Mammary epithelial cell (primary cell): ENCODE results near the gene FAM114A1.

Source experiments
- CTCF ChIP-seq, 2 donors: IDR thresholded peaks in 1 of 2; conservative IDR thresholded peaks in 1 of 2; 2 replicates each; pipeline ENCODE4 v1.5.1; 2011 to 2012; ENCODE audit warnings: inconsistent platforms in 2 of 2, low read length in 2 of 2, mild to moderate bottlenecking in 2 of 2, control low read depth in 1 of 2, low read depth in 1 of 2; ENCODE audit not compliant: insufficient read depth in 1 of 2; ENCODE audit errors: extremely low read depth in 1 of 2
- EZH2 ChIP-seq: IDR thresholded peaks from 2 replicates; pipeline ENCODE4 v1.6.1; 2012; ENCODE audit warnings: low read length, inconsistent platforms, borderline replicate concordance

GRCh38 chr4:38872620-38873019, 5.0 kb downstream of the FAM114A1 start:
- TF ChIP-seq CTCF (conservative IDR thresholded peaks at IDR 0.05 in 1 of 2, IDR thresholded peaks at IDR 0.05 in 1 of 2; ENCODE audit: extremely low read depth in 1 of 2, insufficient read depth in 1 of 2, low read depth in 1 of 2, low read length in 2 of 2) (no peak), EZH2 (no peak)
